ENCODE measurements around the gene GMDS.

The GMDS gene

GRCh38 chr6:1801401-1801800, 444.0 kb downstream of the GMDS start:
- no peak overlapping the region for H3K4me3 ChIP-seq (ENCODE audit: control insufficient read depth, low read depth, low read length)
- no peak for TF ChIP-seq CTCF (IDR thresholded peaks at IDR 0.05; ENCODE audit: control insufficient read depth, insufficient read depth, low read depth, low read length, missing control alignments)
- DNase-seq (ENCODE audit: low read depth), result no peak

- no peak for DNase-seq (ENCODE audit: low read depth)
Observed at GRCh38 chr6:1800845-1801244, 444.6 kb downstream of the GMDS start.

GRCh38 chr6:1798965-1799325, 446.5 kb downstream of the GMDS start:
- H3K4me3 ChIP-seq (ENCODE audit: control insufficient read depth, low read depth, low read length), result no peak overlapping the region
- no peak for DNase-seq (ENCODE audit: low read depth)
- no peak for TF ChIP-seq CTCF (IDR thresholded peaks at IDR 0.05; ENCODE audit: control insufficient read depth, insufficient read depth, low read depth, low read length, missing control alignments)

More at GRCh38 chr6:1800845-1801244, 444.6 kb downstream of the GMDS start:
- no peak for TF ChIP-seq CTCF (IDR thresholded peaks at IDR 0.05; ENCODE audit: control insufficient read depth, insufficient read depth, low read depth, low read length, missing control alignments)
- no peak overlapping the region for H3K4me3 ChIP-seq (ENCODE audit: control insufficient read depth, low read depth, low read length)

GRCh38 chr6:1798303-1798964, 447.0 kb downstream of the GMDS start:
- TF ChIP-seq CTCF (IDR thresholded peaks at IDR 0.05; ENCODE audit: control insufficient read depth, insufficient read depth, low read depth, low read length, missing control alignments), result no peak
- DNase-seq (ENCODE audit: low read depth), result no peak
- no peak overlapping the region for H3K4me3 ChIP-seq (ENCODE audit: control insufficient read depth, low read depth, low read length)

GRCh38 chr6:1797801-1798200, 447.6 kb downstream of the GMDS start:
- H3K4me3 ChIP-seq (ENCODE audit: control insufficient read depth, low read depth, low read length), result no peak overlapping the region
- no peak for TF ChIP-seq CTCF (IDR thresholded peaks at IDR 0.05; ENCODE audit: control insufficient read depth, insufficient read depth, low read depth, low read length, missing control alignments)
- DNase-seq (ENCODE audit: low read depth), result no peak

GRCh38 chr6:1796706-1797529, 448.5 kb downstream of the GMDS start:
- H3K4me3 ChIP-seq (ENCODE audit: control insufficient read depth, low read depth, low read length), result no peak overlapping the region
- no peak for TF ChIP-seq CTCF (IDR thresholded peaks at IDR 0.05; ENCODE audit: control insufficient read depth, insufficient read depth, low read depth, low read length, missing control alignments)
- DNase-seq (ENCODE audit: low read depth), result no peak

All from AG09309 (cell line).